ENCODE data around the gene TBC1D1.

- TF ChIP-seq POLR2AphosphoS5 (IDR thresholded peaks at IDR 0.05; ENCODE audit: low read depth, low read length) (no peak), POLR2A (IDR thresholded peaks at IDR 0.05; ENCODE audit: low read depth, low read length) (no peak), TAF1 (IDR thresholded peaks at IDR 0.05; ENCODE audit: borderline replicate concordance, low read depth, low read length) (no peak)
These were observed 255.5 kb downstream of the TBC1D1 start for GRCh38 chr4:38146383-38146782.
